Activated CD8-positive, alpha-beta memory T cell treated with anti-CD3 and anti-CD28 coated beads, Interleukin-2, amount 50 U/mL, for 1 hour (primary cell): ENCODE measurements around the gene MEGF8.

Source experiments
- DNase-seq: peaks from one replicate; pipeline ENCODE4 v3.0.0-alpha.2; 2020; ENCODE audit errors: extremely low read depth

MEGF8 gene

GRCh38 chr19:42386974-42387707, 61.7 kb downstream of the MEGF8 start:
- no peak for DNase-seq

- no peak for DNase-seq
These were observed 63.5 kb downstream of the MEGF8 start for GRCh38 chr19:42388851-42389489.

- DNase-seq = no peak
These were observed 64.5 kb downstream of the MEGF8 start, which contains the start of gene CNFN for GRCh38 chr19:42389899-42390298. TSS of gene CNFN (minus strand) at chr19:42390297. CDS start at chr19:42389037, 1,260 bp downstream.

- no peak for DNase-seq
These were observed 66.7 kb downstream of the MEGF8 start for GRCh38 chr19:42392165-42392564.

- DNase-seq = no peak
These were observed 69.3 kb downstream of the MEGF8 start for GRCh38 chr19:42394751-42395150.

GRCh38 chr19:42396381-42397262, 71.2 kb downstream of the MEGF8 start:
- peak; percentile 74 for DNase-seq

GRCh38 chr19:42397263-42398166, 72.1 kb downstream of the MEGF8 start:
- no peak for DNase-seq

GRCh38 chr19:42400404-42400803, 75.0 kb downstream of the MEGF8 start:
- DNase-seq = no peak

- no peak for DNase-seq
These were observed 76.2 kb downstream of the MEGF8 start for GRCh38 chr19:42401365-42402303.

GRCh38 chr19:42402376-42403116, 77.1 kb downstream of the MEGF8 start:
- DNase-seq = no peak

- DNase-seq = no peak
These were observed 78.2 kb downstream of the MEGF8 start for GRCh38 chr19:42403586-42403985.

- no peak for DNase-seq
These were observed 80.7 kb downstream of the MEGF8 start for GRCh38 chr19:42406111-42406510.

GRCh38 chr19:42407085-42407815, 81.8 kb downstream of the MEGF8 start:
- no peak for DNase-seq

GRCh38 chr19:42407816-42408175, 82.4 kb downstream of the MEGF8 start:
- no peak for DNase-seq

GRCh38 chr19:42409477-42409876, 84.0 kb downstream of the MEGF8 start:
- no peak for DNase-seq

- DNase-seq = no peak
These were observed 84.9 kb downstream of the MEGF8 start for GRCh38 chr19:42410371-42410770.

- no peak for DNase-seq
These were observed 86.2 kb downstream of the MEGF8 start for GRCh38 chr19:42411581-42412178.

- no peak for DNase-seq
These were observed 86.8 kb downstream of the MEGF8 start for GRCh38 chr19:42412227-42412626.
